GM21423 (cell line): ENCODE results near the gene AGBL5.
"Not testable (repeated sequence)": the region's sequence is repeated elsewhere in the genome, so short reads cannot be mapped to it uniquely, and the experiment has no call there.

Source experiments
- ATAC-seq: cut with Tn5 transposase; IDR thresholded peaks from one replicate; pipeline ENCODE4 v1.9.1; 2021; ENCODE audit warnings: mild to moderate bottlenecking, moderate library complexity; ENCODE audit not compliant: unreplicated experiment

AGBL5 gene

GRCh38 chr2:27073782-27074181, 22.3 kb downstream of the AGBL5 start:
- ATAC-seq: no peak

- ATAC-seq: no peak
Observed at GRCh38 chr2:27074738-27075565, 23.5 kb downstream of the AGBL5 start.

GRCh38 chr2:27075566-27075871, 24.1 kb downstream of the AGBL5 start:
- not testable (repeated sequence) for ATAC-seq

DNA sequence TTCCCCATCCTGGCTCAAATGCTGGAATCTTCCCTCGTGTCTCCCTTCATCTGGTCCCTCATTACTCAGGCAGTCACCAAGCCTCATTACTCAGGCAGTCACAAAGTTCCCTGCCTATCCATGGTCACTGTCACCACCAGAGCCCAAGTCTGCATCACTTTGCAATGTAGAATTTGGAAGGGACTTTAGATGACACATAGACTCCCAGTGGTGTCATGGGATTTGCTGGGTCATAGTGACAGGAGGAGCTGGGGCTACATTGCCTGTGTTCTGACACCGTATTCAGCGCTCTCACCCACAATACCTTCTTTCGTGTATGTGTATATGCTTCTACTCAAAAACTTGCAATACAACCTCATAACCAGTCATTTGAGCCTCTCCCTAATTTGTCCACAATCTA, 24.9 kb downstream of the AGBL5 start:
- no peak for ATAC-seq

- ATAC-seq: no peak
Observed at GRCh38 chr2:27077231-27077630, 25.8 kb downstream of the AGBL5 start.

- no peak for ATAC-seq
Observed at GRCh38 chr2:27078267-27079194, 27.1 kb downstream of the AGBL5 start, which contains the start of gene EMILIN1. EMILIN1 (plus strand) TSS chr2:27078615; CDS start chr2:27079066, 451 bp downstream.

GRCh38 chr2:27079233-27080139, 28.0 kb downstream of the AGBL5 start:
- ATAC-seq: no peak

DNA sequence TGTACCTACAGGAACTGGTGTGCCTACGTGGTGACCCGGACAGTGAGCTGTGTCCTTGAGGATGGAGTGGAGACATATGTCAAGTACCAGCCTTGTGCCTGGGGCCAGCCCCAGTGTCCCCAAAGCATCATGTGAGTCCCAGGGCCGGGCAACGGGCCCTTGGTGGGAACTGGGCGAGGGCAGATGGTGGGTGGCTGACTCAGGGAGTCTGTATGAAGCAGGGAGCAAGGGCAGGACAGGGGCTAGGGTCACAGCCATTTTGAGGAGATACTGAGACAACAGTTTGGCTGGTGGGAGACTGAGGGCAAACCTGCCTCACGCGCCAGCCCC, 28.6 kb downstream of the AGBL5 start:
- no peak for ATAC-seq

- no peak for ATAC-seq
Observed at GRCh38 chr2:27080603-27080936, 29.1 kb downstream of the AGBL5 start.

GRCh38 chr2:27081984-27082772, 30.7 kb downstream of the AGBL5 start:
- ATAC-seq: no peak

DNA sequence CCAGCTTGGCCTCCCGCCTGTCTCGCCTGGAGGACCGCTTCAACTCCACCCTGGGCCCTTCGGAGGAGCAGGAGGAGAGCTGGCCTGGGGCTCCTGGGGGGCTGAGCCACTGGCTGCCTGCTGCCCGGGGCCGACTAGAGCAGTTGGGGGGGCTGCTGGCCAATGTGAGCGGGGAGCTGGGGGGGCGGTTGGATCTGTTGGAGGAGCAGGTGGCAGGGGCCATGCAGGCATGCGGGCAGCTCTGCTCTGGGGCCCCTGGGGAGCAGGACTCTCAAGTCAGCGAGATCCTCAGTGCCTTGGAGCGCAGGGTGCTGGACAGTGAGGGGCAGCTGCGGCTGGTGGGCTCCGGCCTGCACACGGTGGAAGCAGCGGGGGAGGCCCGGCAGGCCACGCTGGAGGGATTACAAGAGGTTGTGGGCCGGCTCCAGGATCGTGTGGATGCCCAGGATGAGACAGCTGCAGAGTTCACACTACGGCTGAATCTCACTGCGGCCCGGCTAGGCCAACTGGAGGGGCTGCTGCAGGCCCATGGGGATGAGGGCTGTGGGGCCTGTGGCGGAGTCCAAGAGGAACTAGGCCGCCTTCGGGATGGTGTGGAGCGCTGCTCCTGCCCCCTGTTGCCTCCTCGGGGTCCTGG, 31.4 kb downstream of the AGBL5 start:
- ATAC-seq: no peak

DNA sequence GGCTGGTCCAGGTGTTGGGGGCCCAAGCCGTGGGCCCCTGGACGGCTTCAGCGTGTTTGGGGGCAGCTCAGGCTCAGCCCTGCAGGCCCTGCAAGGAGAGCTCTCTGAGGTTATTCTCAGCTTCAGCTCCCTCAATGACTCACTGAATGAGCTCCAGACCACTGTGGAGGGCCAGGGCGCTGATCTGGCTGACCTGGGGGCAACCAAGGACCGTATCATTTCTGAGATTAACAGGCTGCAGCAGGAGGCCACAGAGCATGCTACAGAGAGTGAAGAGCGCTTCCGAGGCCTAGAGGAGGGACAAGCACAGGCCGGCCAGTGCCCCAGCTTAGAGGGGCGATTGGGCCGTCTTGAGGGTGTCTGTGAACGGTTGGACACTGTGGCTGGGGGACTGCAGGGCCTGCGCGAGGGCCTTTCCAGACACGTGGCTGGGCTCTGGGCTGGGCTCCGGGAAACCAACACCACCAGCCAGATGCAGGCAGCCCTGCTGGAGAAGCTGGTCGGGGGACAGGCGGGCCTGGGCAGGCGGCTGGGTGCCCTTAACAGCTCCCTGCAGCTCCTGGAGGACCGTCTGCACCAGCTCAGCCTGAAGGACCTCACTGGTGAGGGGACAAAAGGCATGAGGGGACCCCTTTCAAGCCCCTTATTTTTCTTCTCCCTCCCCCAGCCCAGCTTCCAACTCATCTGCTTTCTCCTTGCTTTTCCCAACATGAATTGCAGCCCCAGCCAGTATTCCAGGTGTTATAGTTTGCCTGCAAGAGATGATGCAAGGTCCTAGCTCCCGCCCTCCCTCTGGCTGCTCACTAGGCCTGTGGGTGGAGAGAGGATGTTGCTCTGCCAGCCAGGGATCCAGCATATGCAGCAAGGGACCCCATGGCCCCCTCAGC, 32.2 kb downstream of the AGBL5 start:
- no peak for ATAC-seq

- ATAC-seq: no peak
Observed at GRCh38 chr2:27084297-27085061, 33.0 kb downstream of the AGBL5 start.

DNA sequence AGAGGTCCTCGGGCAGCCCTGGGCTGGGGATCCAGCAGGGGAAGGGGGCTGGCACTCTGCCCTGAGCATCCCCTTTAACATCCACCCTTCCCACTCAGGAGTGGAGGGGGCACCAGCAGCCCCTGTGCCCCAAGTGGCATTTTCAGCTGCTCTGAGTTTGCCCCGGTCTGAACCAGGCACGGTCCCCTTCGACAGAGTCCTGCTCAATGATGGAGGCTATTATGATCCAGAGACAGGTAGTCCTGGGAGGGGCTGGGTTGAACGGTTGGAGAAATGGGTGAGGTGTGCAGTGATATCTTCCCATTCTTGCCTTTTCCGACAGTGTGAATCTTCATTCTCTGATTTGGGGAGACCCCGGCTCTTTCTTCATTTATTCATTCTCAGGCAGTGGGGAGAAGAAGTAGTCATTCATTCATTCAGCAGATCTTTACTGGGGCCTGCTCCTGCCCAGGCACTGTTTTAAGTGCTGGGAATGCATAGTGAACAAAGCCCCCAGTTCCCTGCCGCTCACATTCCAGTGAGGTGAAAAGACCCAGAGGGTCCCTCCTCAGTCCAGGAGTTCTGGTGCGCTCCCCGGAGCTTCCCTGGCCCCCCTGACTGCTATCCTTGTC, 33.7 kb downstream of the AGBL5 start:
- ATAC-seq: no peak

- ATAC-seq: no peak
Observed at GRCh38 chr2:27085673-27086089, 34.2 kb downstream of the AGBL5 start.

DNA sequence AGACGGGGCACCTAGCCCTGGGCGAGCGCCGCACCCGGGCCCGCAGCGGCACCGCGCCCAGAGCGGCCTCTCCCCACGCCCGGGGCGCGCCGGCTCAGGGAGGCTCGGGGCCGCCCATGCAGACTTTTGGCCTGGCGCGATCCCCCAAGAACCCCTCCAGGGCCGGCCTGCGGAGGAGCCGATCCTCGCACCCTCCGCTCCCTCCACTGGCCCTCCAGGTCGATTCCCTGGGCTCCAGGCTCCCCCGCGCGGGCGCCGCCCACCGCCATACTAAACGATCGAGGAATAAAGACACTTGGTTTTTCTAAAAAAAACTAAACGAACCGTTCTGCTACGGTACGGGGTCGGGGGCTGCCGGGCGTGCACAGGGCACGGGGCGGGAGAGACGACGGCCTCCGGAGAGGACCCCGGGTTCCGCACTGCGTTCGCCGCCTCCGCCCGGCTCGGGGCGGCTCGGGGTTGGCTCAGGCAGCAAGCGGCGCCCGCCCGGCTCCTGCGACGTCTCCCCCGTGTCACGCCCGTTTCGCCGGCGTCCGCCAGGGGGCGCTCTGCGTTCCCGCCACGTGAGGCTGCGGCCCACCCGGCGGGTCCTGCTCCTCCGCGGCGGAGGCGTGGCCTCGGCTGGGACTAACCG, 34.7 kb downstream of the AGBL5 start:
- peak; percentile 79 for ATAC-seq
